KMS-11 (cell line): Measurements from ENCODE around the gene ANKS6.
A peak's percentile ranks its signal among the peaks of the same experiment; 100 is the strongest.

ENCODE experiments used
- H2AFZ ChIP-seq: fragments of 200-600 bp; sonication (generic); 2 replicates; pipeline ENCODE4 v1.6.1; 2016; ENCODE audit warnings: antibody characterized with exemption, mixed run types, low read depth
- H3K27ac ChIP-seq: fragments of 200-600 bp; sonication (generic); 2 replicates; pipeline ENCODE4 v1.6.1; 2016; ENCODE audit warnings: mild to moderate bottlenecking, mixed run types
- H3K27me3 ChIP-seq: fragments of 200-600 bp; sonication (generic); 2 replicates; pipeline ENCODE4 v1.6.1; 2017; ENCODE audit warnings: mild to moderate bottlenecking, low read depth, mixed run types, moderate library complexity; ENCODE audit not compliant: insufficient read depth
- H3K36me3 ChIP-seq: fragments of 200-600 bp; sonication (generic); 2 replicates; pipeline ENCODE4 v1.6.1; 2017; ENCODE audit warnings: mild to moderate bottlenecking, mixed run types; ENCODE audit not compliant: insufficient read depth
- H3K4me1 ChIP-seq: fragments of 200-600 bp; sonication (generic); 2 replicates; pipeline ENCODE4 v1.6.1; 2016; ENCODE audit warnings: mild to moderate bottlenecking, low read depth, mixed run types; ENCODE audit not compliant: poor library complexity, severe bottlenecking
- H3K4me2 ChIP-seq: fragments of 200-600 bp; sonication (generic); 2 replicates; pipeline ENCODE4 v1.7.0; 2016; ENCODE audit warnings: mild to moderate bottlenecking, mixed run types
- H3K4me3 ChIP-seq: fragments of 200-600 bp; sonication (generic); IDR thresholded peaks from 2 replicates; pipeline ENCODE4 v1.6.1; 2017; ENCODE audit warnings: low read depth, low read length, mixed read lengths; ENCODE audit not compliant: insufficient read depth
- H3K79me2 ChIP-seq: fragments of 200-600 bp; sonication (generic); 2 replicates; pipeline ENCODE4 v1.6.1; 2016; ENCODE audit warnings: low read depth, mixed run types; ENCODE audit not compliant: insufficient read depth
- H3K9ac ChIP-seq: fragments of 200-600 bp; sonication (generic); 2 replicates; pipeline ENCODE4 v1.6.1; 2016; ENCODE audit warnings: mild to moderate bottlenecking, mixed run types
- H4K20me1 ChIP-seq: fragments of 200-600 bp; sonication (generic); 2 replicates; pipeline ENCODE4 v1.6.1; 2016; ENCODE audit warnings: mild to moderate bottlenecking, mixed run types; ENCODE audit not compliant: insufficient read depth
- TF ChIP-seq, protein P1 (sequence below): fragments of 200-600 bp; sonication (generic); conservative IDR thresholded peaks from 2 replicates; pipeline ENCODE4 v1.6.1; 2017; ENCODE audit warnings: low read depth, mild to moderate bottlenecking, antibody characterized with exemption, low read length, moderate library complexity, mixed read lengths

The ANKS6 gene

DNA sequence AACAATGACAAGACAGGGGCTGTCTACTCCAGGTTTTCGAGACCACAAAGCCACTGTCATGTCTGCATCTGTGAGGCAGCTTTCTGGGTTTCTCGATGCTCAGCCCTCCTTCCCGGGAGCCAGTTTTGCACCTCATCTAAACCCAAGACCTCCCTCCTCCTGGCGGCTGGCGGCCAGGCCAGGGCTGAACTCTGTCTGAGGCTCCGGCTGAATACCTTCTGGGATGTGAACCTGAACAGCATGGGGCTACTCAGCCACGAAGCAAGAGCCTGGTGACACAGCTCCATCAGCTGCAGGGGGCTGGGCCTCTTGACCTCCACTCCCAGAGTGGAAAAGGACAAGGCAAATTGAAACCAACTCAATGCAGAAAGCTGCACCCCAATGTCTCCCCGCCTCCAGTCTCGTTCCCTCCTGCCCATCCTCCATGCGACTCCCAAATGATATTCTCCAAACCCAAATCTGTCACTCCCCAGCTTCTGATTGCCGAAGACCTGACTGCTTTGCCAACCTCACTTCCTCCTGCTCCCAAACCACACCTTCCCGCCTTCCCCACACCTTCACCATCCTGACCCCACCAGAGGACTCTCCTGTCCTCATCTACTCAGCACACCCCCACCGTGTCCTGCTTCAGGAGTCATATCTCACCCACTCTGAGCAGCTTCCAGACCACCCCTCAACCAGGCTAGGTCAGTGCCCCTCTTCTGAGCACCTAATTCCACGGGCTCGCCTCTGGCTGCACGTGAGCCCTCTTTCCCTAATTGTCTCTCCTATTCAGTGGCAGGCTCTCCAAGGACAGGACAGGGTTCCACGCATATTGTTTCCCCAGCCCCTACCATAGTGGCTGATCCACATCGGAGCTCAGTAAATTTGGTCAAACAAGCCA is 4.5 kb downstream of the ANKS6 start:
- H3K4me2 ChIP-seq, result peak overlapping the region; percentile 9; the same call in 1 of the 2 replicates
- TF ChIP-seq, protein P1, sequence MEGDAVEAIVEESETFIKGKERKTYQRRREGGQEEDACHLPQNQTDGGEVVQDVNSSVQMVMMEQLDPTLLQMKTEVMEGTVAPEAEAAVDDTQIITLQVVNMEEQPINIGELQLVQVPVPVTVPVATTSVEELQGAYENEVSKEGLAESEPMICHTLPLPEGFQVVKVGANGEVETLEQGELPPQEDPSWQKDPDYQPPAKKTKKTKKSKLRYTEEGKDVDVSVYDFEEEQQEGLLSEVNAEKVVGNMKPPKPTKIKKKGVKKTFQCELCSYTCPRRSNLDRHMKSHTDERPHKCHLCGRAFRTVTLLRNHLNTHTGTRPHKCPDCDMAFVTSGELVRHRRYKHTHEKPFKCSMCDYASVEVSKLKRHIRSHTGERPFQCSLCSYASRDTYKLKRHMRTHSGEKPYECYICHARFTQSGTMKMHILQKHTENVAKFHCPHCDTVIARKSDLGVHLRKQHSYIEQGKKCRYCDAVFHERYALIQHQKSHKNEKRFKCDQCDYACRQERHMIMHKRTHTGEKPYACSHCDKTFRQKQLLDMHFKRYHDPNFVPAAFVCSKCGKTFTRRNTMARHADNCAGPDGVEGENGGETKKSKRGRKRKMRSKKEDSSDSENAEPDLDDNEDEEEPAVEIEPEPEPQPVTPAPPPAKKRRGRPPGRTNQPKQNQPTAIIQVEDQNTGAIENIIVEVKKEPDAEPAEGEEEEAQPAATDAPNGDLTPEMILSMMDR, result no peak
- H3K36me3 ChIP-seq, result no peaks in the 10 kb centered on the region
- H3K27me3 ChIP-seq, result no peaks in the 10 kb centered on the region
- no peak overlapping the region for H3K9ac ChIP-seq
- no peak overlapping the region for H2AFZ ChIP-seq
- no peak overlapping the region for H3K4me3 ChIP-seq
- peaks cover 8% of the 10 kb centered on the region; the same call in 1 of the 2 replicates for H4K20me1 ChIP-seq
- H3K4me1 ChIP-seq, result peaks cover 32% of the 10 kb centered on the region
- no peak overlapping the region for H3K27ac ChIP-seq
- peaks cover 7% of the 10 kb centered on the region; the same call in 1 of the 2 replicates for H3K79me2 ChIP-seq

DNA sequence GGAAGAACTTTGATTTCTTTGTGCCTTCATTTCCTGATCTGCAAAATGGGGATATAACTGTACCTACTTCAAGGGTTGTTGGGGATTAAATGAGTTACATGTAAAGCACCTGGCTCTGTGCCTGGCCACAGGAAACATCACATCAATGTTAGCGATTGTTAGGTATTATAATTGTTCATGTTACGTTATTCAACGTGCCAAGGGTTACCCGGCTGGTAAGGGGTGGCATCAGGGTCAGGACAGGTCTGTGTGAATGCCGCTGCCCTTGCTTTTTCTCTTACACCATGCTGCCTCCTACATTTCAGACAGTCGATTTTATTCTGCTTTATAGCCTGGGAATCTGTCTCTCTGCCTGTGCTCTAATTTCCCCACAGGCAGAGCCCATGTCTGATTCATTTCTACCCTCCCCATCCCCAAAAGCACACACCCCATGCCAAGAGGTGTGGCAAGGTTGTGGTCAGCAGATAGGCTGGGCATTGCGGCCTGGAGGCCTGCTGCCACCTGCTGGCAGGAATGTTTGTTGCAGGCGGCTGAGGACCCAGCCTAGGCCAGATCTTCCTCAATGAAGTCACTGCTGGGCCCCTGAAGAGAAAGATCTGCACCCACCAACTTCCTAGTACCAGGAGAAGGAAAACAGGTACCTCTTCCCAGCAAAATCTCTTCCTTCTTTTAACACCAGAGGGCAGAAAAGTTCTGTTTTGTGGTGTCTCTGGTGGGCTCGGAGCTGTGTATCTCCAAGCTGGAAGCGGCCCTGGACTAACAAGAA is 5.3 kb downstream of the ANKS6 start:
- H3K27ac ChIP-seq, result no peak overlapping the region
- peaks cover 32% of the 10 kb centered on the region for H3K4me1 ChIP-seq
- H3K4me2 ChIP-seq, result peak overlapping the region; percentile 9; the same call in 1 of the 2 replicates
- H3K27me3 ChIP-seq, result no peaks in the 10 kb centered on the region
- no peak overlapping the region for H3K9ac ChIP-seq
- H3K4me3 ChIP-seq, result no peak overlapping the region
- H2AFZ ChIP-seq, result no peak overlapping the region
- peaks cover 8% of the 10 kb centered on the region; the same call in 1 of the 2 replicates for H4K20me1 ChIP-seq
- H3K79me2 ChIP-seq, result peaks cover 7% of the 10 kb centered on the region; the same call in 1 of the 2 replicates
- no peaks in the 10 kb centered on the region for H3K36me3 ChIP-seq
- TF ChIP-seq, protein P1, result peak; percentile 99

DNA sequence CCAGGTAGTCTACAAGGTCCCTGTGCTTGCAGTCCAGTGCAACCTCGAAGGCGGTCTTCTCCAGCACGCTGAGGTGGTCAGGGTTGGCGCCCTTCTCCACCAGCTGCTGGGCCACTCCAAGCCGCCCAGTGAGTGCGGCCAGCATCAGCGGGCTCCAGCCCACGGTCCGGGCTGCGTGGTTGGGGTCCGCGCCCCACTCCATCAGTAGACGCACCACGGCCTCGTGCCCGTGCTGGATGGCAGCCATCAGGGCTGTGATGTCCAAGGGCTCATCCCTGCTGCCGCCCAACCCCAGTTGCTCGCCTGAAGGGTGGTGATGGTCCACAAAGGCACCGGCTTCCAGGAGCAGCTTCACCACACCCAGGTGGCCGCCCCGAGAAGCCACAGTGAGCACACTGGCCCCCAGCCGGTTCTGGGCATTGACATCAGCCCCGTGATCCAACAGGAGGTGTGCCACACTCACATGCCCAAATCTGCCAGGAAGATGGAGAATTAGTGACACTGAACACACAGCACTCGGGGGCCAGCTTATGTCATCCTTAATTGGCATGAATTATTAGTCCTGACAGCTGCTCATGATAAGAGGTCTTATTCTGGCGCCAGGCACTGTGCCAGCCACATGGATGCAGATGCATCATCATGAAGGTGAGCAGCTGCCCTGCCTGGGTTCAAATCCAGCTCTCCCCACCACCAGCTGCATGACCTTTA is 6.1 kb downstream of the ANKS6 start:
- Histone ChIP-seq H3K79me2 (peaks cover 3% of the 10 kb centered on the region; the same call in 1 of the 2 replicates), H3K4me1 (peaks cover 28% of the 10 kb centered on the region), H3K4me2 (no peak overlapping the region)

More for the DNA sequence above, 6.1 kb downstream of the ANKS6 start:
- H3K27me3 ChIP-seq, result no peaks in the 10 kb centered on the region
- no peak overlapping the region for H3K4me3 ChIP-seq
- H3K36me3 ChIP-seq, result no peaks in the 10 kb centered on the region
- no peak overlapping the region for H2AFZ ChIP-seq
- peaks cover 8% of the 10 kb centered on the region; the same call in 1 of the 2 replicates for H4K20me1 ChIP-seq
- H3K27ac ChIP-seq, result no peak overlapping the region
- TF ChIP-seq, protein P1, result no peak
- H3K9ac ChIP-seq, result no peak overlapping the region
